Measurements from ENCODE around the gene MCF2L. TPM values are rescaled to one million over a fixed set of nuclear protein-coding genes. Genes with fewer than 3 reads are reported as not detected.

Gene MCF2L
- total RNA-seq, 1 experiment from 2014 or later: 5.8 TPM

DNA sequence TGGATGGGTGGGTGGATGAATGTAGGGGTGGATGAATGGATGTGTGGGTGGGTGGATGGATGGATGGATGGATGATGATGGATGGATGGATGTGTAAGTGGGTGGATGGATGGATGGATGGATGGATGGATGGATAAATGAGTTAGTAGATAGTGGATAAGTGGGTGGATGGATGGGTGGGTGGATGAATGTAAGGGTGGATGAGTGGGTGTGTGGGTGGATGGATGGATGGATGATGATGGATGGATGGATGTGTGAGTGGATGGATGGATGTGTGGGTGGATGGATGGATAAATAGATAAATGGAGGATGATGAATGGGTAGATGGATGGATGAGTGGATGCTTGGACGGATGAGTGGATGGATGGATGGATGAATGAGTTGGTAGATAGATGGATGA, 3.2 kb downstream of the MCF2L start:
- Histone ChIP-seq H3K9me3 (no peaks in the 10 kb centered on the region), H3K4me3 (no peak overlapping the region), H3K36me3 (no peaks in the 10 kb centered on the region), H3K27me3 (peaks cover 46% of the 10 kb centered on the region)
- no peak for DNase-seq

DNA sequence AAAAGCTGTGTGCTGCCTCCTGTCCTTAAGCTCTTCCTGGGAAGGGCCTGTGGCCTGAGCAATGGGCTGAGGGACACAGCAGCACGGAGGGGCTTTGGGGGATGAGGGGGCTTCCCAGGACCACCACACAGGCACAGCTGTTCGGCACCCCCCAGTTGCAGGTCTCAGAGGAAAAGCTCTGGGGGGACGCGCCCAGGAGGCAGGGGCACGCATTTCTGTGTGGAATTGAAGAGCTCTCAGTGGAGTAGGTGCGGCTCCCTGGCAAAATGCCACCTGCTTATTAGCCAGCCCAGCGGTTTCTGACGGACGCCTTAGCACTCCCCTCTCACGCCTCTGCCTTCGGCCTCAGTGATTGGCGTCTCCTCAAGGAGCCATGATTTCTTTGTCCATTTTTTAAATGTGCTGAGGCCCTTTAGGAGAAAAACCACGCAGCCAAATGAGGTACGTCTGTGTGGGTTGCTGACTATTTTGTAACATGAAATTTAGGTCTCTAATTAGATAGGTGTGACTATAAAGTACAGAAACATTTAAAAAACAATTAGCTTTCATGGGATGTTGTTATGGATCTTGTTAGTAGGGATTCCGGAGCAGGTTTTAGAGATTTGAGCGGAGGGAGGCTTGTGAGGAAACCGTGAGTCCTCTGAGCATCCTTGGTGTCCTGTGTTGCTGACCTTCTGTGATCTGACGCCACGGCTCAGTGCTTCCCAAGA, 4.0 kb downstream of the MCF2L start:
- H3K36me3 ChIP-seq: no peaks in the 10 kb centered on the region
- peaks cover 43% of the 10 kb centered on the region for H3K27me3 ChIP-seq
- no peak overlapping the region for H3K4me3 ChIP-seq
- H3K9me3 ChIP-seq: no peaks in the 10 kb centered on the region
- DNase-seq: no peak

DNA sequence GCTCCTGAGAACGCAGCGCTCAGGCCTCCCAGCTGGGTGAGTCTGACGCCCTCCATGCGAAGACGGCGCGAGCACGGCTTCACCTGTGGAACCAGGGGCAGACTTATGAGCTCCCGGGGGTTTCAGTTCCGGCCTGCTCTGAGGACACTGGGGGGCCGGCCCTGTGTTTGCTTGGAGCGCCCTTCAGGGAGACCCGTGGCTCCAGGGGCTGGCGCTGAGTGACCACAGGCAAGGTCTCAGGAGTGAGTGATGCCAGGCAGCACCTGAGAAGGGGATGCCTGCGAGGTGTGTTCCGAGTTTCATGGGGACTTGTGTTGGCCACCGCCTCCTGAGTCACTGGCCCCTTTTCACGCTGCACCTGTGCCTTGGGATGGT, 4.5 kb downstream of the MCF2L start:
- no peak for DNase-seq
- H3K36me3 ChIP-seq: no peaks in the 10 kb centered on the region
- H3K4me3 ChIP-seq: no peak overlapping the region
- H3K9me3 ChIP-seq: no peaks in the 10 kb centered on the region
- peaks cover 38% of the 10 kb centered on the region for H3K27me3 ChIP-seq

DNA sequence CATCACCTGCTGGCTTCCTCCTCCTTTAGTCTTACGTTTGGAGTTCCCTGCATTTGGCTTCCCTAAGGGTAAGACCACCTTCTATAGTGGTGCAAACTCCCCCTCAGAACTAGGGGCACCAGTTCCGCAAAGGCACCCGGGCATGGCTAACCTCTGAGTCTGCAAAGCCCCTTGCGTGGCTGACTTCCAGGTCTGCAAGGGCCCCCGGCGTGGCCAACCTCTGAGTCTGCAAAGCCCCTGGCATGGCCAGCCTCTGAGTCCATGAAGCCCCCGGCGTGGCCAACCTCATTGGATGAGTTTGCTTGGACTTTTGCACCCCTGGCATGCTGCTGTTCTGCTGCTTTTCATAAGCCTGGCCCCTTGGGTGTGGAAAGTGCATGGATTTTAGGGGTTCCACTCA, 5.1 kb downstream of the MCF2L start:
- Histone ChIP-seq H3K27me3 (peaks cover 34% of the 10 kb centered on the region), H3K36me3 (no peaks in the 10 kb centered on the region), H3K9me3 (no peaks in the 10 kb centered on the region), H3K4me3 (no peak overlapping the region)
- DNase-seq: no peak

DNA sequence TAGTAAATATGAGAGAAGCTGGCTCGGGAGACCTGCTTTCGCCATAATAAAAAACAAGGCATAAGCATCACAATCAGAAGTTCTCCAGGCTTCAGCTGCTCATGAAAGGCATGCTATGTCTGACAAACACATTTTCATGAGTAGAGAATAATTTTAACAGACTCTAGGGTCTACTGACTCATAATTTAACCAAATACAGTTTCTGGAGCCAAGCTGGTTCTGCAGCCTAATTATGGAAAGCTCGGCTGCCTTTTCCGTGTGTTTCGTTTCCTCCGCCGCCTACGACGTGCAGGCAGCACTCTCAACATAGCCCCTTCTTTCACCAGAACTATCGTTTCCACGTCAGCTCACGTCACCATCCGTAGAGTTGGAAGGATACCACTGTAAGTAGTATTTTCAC, 5.7 kb downstream of the MCF2L start:
- Histone ChIP-seq H3K27me3 (peaks cover 28% of the 10 kb centered on the region), H3K4me3 (no peak overlapping the region), H3K9me3 (no peaks in the 10 kb centered on the region), H3K36me3 (no peaks in the 10 kb centered on the region)
- DNase-seq: no peak

DNA sequence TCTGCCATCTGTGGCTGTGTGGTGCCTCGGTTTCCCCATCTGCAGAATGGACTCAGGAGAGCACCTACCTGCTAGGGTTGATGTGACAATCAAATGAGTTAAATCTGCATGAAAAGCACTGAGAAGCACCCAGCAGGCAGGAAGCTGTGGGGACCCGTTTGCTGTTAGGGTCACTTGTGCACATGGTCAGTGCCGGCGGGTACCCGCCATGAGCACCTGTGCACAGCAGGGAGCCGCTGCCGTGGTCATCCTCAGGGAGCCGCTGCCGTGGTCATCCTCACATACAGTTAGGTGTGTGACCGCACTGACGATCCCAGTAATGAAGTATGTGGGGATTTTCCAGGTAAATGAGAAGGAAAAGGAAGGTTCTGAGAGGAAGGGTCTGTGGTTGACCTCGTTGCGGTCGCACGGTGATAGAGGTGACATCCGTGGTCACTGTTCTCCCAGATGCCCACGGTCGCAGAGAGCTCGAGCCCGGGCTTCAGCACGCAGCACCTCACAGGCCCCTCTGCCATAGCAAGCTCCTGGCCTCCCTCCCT, 6.5 kb downstream of the MCF2L start:
- no peak overlapping the region for H3K4me3 ChIP-seq
- DNase-seq: no peak
- no peaks in the 10 kb centered on the region for H3K36me3 ChIP-seq
- H3K27me3 ChIP-seq: peaks cover 20% of the 10 kb centered on the region
- no peaks in the 10 kb centered on the region for H3K9me3 ChIP-seq

DNA sequence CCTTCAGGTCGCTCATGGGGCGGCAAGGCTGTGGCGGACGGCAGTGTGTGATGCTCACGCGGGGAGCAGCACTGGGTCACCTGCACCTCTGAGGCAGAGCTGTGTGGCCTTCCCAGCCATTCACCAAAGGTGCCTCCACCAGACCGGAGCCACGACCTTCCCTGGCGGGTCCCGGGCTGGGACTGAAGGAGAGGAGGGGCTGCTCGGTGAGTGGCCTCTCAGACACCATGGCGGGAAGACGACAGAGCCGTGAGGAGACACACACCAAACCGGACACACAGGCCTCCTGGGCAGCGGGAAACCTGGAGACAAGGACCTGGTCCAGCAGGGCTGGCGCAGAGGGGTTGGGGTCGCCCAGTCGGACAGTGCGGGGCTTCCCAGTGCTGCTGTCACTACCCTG, 7.5 kb downstream of the MCF2L start:
- H3K4me3 ChIP-seq: no peak overlapping the region
- H3K9me3 ChIP-seq: no peaks in the 10 kb centered on the region
- DNase-seq: no peak
- no peaks in the 10 kb centered on the region for H3K36me3 ChIP-seq
- peaks cover 13% of the 10 kb centered on the region for H3K27me3 ChIP-seq

DNA sequence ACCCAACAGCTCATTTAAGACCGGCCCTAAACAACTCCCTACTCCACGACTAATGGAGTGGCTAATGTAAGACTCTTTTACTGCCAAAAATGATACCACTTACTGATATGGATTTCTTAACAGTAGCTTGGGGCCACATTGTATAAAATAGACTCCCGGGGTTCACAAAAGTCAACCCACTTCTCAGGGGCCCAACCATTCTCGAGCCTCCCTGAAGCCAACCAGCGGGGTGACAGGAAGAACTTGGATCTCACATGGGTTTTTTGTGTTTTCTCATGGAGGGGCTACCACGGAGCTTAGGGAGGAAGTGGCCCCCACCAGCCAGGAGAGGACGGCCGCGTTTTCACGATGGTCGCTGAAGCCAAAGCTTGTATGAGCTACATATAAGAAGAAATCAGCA, 8.1 kb downstream of the MCF2L start:
- H3K4me3 ChIP-seq: no peak overlapping the region
- H3K9me3 ChIP-seq: no peaks in the 10 kb centered on the region
- peaks cover 13% of the 10 kb centered on the region for H3K27me3 ChIP-seq
- DNase-seq: no peak
- no peaks in the 10 kb centered on the region for H3K36me3 ChIP-seq

DNA sequence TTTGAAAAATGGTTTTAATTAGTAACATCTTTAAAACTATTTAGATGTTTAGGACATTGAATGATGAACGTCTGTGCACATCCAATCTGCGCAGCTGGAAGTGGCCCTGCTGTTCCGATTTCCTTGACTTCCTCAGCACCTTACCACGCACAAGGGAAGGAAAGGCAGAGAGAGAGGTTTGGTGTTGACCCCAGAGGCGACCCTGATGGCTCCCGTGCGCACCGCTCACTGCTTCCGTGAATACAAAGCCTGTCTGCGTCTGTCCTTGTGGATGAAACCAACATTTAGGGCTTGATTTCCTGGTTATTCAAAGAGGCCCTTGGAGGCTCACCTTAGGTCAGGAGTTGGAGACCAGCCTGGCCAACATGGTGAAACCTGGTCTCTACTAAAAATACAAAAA, 8.5 kb downstream of the MCF2L start:
- no peaks in the 10 kb centered on the region for H3K36me3 ChIP-seq
- no peak overlapping the region for H3K4me3 ChIP-seq
- H3K27me3 ChIP-seq: peaks cover 13% of the 10 kb centered on the region
- H3K9me3 ChIP-seq: no peaks in the 10 kb centered on the region
- DNase-seq: no peak

DNA sequence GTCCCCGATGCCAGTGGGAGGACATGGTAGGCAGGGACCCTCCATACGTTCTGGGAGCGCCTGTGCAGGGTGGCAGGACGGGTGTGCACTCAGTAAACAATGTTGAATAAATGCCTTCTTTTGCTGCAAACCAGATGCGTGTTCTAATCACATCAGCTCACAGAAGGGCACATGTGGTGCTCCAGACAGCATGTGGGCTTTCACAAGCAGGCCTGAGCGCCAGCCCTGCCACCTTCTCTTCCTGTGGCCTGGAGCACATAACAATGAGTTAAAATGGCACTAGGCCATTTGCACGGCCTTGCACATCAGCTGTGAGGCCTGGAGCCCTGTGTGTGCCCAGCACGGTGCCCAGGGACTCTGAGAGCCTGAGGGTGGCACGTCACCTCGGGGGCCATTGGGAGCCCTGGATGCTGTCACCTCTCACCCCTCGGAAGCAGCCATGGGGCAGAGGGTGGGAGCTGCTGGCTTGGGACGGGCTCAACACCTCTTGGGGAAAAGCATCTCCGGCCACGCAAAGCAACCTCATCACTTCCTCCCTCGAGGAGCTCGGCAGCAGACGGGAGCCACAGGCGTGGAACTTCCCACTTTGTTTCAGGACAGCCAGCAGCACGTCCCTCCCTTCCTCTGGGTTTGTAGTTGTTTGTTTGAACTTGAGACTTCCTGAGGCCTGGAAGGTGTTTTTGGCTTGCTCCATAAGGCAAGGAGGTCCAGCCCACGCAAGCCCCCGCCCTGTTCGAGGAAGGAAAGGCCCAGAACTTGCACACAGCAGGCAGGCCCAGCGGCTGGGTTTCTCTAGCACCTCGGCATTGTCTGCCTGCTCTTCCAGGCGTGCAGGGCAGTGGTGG, 9.8 kb downstream of the MCF2L start:
- no peak overlapping the region for H3K4me3 ChIP-seq
- no peaks in the 10 kb centered on the region for H3K36me3 ChIP-seq
- peaks cover 13% of the 10 kb centered on the region for H3K27me3 ChIP-seq
- H3K9me3 ChIP-seq: no peaks in the 10 kb centered on the region
- DNase-seq: no peak

DNA sequence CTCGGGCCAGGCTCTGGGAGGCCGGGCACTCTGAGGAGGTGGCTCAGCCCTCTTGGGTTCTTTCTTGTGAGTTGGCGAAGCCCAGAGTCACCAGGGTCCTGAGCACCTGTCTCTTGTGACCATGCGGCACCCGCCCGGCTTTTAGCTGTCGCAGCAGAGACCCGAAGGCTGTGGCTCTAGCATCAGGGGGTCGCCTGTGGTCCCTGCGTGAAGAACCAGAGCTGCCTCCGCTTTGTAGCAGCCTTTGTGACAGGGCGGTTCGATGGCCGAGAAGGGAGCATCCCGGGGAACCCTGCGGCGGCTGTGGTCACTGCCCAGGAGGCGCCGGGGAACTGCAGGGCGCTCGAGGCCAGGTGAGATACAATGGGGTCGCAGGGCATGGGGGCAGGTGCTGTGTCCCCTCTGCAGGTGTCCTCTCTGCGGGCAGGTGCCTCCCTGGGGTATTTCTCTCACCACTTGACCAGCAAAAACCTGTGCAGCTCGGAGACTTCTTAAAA, 10.4 kb downstream of the MCF2L start:
- Histone ChIP-seq H3K27me3 (peaks cover 10% of the 10 kb centered on the region), H3K36me3 (no peaks in the 10 kb centered on the region), H3K4me3 (no peak overlapping the region), H3K9me3 (no peaks in the 10 kb centered on the region)
- no peak for DNase-seq

DNA sequence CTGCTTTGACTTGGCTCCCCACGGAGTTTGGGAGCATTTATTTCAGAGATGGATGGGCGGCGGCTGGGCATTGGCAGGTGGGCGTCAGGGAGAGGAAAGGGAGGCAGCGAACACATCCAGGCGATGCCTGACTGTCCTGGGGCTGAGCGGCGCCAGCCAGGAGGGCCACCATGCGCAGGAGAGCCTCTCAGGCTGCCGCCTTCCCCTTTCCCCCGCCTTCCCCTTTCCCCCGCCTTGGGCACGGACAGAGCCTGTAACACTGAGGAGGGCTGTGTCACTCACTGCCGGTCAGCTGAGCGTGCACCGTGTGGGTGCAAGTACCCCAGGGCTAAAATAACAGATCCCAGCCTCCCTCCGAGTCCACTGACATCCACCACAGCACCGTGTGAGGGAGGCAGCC, 11.4 kb downstream of the MCF2L start:
- Histone ChIP-seq H3K27me3 (peaks cover 4% of the 10 kb centered on the region; the same call in 1 of the 2 replicates), H3K4me3 (no peak overlapping the region), H3K36me3 (no peaks in the 10 kb centered on the region), H3K9me3 (no peaks in the 10 kb centered on the region)
- DNase-seq: no peak

DNA sequence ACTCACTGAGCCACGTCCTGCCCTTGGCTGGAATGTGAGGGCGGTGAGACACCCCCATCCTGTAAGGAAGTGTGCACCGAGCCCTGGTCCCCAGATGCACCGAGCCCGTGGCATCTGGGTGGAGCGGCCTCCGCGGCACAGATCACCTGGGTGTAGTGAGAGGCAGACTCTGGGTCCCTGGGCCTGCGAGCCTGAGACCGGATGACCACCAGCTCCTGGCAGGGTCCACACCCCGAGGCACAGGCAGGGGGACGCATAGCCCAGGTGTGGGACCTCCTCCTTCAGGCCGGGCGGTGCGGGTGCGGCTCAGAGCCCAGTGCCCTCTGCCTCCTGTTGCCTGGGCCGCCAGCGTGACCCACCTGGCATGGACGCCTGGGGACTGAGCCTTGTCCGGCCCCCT, 12.4 kb downstream of the MCF2L start:
- Histone ChIP-seq H3K36me3 (no peaks in the 10 kb centered on the region), H3K27me3 (no peaks in the 10 kb centered on the region), H3K9me3 (no peaks in the 10 kb centered on the region), H3K4me3 (no peak overlapping the region)
- no peak for DNase-seq

DNA sequence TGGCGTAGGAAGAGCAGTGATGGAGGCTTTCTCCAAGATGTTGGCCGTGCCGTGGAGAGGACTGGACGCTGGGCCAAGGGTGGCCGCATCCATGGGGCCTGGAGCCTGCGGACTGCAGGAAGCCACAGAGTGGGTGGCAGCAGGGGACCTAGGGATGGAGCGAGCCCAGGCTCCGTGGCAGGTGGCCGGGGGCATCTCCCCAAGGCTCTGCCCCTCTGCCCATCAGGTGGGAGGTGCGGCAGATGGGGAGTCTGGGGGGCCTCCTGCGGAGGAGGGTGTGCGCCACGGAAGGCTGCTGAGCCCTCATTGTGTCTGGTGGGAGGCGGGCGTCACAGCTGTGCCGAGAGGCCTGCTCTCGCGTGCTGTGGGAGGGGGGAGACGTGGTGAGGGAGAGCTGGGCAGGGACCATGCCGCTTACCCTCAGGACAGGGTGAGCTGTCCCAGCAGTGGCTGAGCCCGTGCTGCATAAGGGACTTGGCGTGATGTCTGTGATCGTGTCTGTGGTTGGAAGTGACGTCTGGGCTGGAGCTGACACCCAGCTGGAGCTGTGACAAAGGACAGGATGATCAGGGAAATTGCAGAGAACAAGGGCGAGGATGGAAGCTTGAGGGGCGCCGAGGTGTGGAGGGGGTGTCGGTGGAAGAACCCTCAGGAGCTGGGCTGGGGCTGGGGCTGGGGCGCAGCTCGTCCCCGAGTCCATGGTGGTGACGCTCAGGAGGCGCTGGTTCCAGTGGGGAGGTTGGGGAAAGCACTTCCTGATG, 13.4 kb downstream of the MCF2L start:
- Histone ChIP-seq H3K36me3 (no peaks in the 10 kb centered on the region), H3K27me3 (no peaks in the 10 kb centered on the region), H3K4me3 (no peak overlapping the region), H3K9me3 (no peaks in the 10 kb centered on the region)
- DNase-seq: no peak

DNA sequence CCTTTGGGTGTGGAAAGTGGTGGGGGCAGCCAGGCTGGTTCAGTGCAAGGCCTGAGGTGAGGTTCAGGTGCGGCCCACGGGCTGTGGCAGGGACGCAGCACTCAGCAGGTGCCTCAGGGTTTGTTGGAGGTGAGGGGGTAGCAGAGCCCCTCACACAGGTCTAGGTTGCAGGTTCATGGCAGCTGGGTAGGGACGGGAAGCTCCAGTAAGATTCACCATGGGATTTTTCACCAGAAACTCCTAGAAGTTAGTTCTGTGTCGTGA, 14.0 kb downstream of the MCF2L start:
- no peaks in the 10 kb centered on the region for H3K27me3 ChIP-seq
- H3K4me3 ChIP-seq: no peak overlapping the region
- DNase-seq: no peak
- H3K9me3 ChIP-seq: no peaks in the 10 kb centered on the region
- H3K36me3 ChIP-seq: no peaks in the 10 kb centered on the region

DNA sequence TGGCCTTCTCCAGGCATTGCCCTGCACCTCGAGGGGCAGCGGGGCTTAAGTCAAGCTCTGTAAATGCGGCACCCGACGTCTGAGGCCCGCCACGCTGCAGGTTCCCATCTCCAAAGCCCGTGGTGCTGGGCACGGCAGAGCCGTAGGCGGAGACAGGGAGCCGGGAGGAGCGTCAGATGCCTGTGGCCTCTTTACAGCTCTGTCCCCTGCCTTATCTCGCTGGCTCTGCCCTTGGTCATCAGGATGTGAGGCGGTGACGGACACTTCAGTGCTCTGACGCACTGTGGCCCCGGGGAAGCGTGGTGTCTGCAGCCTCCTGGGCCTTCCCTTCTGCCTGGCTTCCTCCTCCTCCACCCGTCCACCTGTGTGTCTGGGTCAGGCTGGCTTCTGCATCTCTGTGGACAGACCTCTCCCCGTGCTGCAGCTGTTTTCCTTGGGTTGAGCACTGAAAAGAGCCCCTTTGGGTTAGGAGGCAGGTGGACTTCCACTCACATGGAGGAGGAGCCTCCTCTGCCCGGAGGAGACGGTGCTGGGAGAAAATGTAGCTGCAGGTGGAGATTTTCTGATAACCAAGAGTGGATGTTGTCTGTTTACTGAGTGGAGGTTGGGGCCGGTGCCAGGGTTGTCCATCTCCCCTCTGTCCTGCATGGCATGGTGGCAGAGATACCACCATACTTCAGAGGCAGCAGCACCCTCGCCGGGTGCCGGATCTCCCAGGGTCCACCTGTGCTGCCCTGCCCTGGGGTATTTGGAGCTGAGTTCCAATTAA, 14.6 kb downstream of the MCF2L start:
- Histone ChIP-seq H3K9me3 (no peaks in the 10 kb centered on the region), H3K36me3 (no peaks in the 10 kb centered on the region), H3K27me3 (no peaks in the 10 kb centered on the region), H3K4me3 (no peak overlapping the region)
- DNase-seq: no peak

DNA sequence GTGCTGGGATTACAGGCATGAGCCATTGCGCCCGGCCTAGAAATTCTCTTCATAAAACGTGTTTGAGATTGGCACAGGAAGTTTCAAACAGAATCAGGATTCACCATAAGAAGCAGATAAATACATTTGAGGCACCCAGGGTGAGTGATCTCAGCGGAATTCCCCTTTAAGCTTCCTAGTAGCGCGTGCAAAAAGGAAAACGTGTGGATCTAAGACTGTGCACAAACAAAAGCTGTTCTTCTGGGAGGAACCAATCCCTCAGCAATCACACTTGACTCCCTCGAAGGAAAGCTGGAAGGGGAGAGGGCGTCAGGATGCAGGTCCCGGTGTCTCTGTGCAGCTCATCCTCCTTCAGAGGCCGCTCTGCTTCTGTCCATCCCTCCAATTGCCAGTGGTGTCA, 15.5 kb downstream of the MCF2L start:
- H3K36me3 ChIP-seq: no peaks in the 10 kb centered on the region
- H3K4me3 ChIP-seq: no peak overlapping the region
- H3K27me3 ChIP-seq: no peaks in the 10 kb centered on the region
- no peak for DNase-seq
- no peaks in the 10 kb centered on the region for H3K9me3 ChIP-seq
